K562 (cell line): ENCODE measurements around the gene SART1. TPM values are rescaled to one million over a fixed set of nuclear protein-coding genes. Genes with fewer than 3 reads are reported as not detected.

Source experiments
- ATAC-seq: fragments of 200-7000 bp; cut with Tn5 transposase; 3 replicates; pipeline ENCODE4 v1.9.1; 2020; ENCODE audit warnings: moderate library complexity
- BruUV-seq: library from RNA; stranded (reverse); fragments of 400-500 nt; replicated peaks from 2 replicates; lab custom pipeline; 2021; lab: Mats Ljungman, UMichigan
- CTCF ChIA-PET: fragments of 300-600 bp; formaldehyde crosslinking; extraction: SDS; loops from one replicate; lab custom pipeline; 2021; ENCODE audit warnings: low intra/inter-chr PET ratio; lab: Yijun Ruan, JAX
- POLR2A ChIA-PET: fragments of 300-600, 350-650 bp; sonication (Branson Sonifier 250); formaldehyde crosslinking; extraction: SDS; loops from one replicate; lab custom pipeline; 2021; ENCODE audit warnings: antibody characterized with exemption, inconsistent platforms; lab: Yijun Ruan, JAX
- DNase-seq, 4 experiments: peaks; one replicate each; pipeline versions ENCODE4 v3.0.0 to v3.0.0-alpha.2; 2011 to 2018; ENCODE audit warnings: low spot score in 3 of 4, mixed read lengths in 3 of 4; ENCODE audit errors: extremely low read depth in 1 of 4
- FAIRE-seq: peaks from 2 replicates; lab custom pipeline; 2011; peaks lifted over from hg19 to GRCh38; lab: Jason Lieb, UNC
- H2AFZ ChIP-seq: 2 replicates; pipeline ENCODE4 v1.6.0; 2011; ENCODE audit warnings: low read depth, low read length, control low read depth, inconsistent platforms
- H3K27ac ChIP-seq: fragments of 200-600 bp; 3 replicates; pipeline ENCODE4 v1.8.0; 2011; ENCODE audit warnings: low read depth, mild to moderate bottlenecking, control low read depth, inconsistent platforms, low read length, moderate library complexity, mixed read lengths; ENCODE audit errors: extremely low read depth
- H3K27me3 ChIP-seq, 2 experiments: fragments of 300-600 bp in 1 of 2; 2 replicates in 1 of 2; 3 replicates in 1 of 2; pipeline versions ENCODE4 v1.6.0 to v1.8.0; 2011; ENCODE audit warnings: inconsistent platforms in 2 of 2, low read length in 2 of 2, mild to moderate bottlenecking in 1 of 2, mixed read lengths in 1 of 2, moderate library complexity in 1 of 2; ENCODE audit not compliant: control insufficient read depth in 2 of 2, insufficient read depth in 2 of 2
- H3K36me3 ChIP-seq: fragments of 300-600 bp; 3 replicates; pipeline ENCODE4 v1.8.0; 2011; ENCODE audit warnings: mild to moderate bottlenecking, low read length, inconsistent platforms; ENCODE audit not compliant: control insufficient read depth, insufficient read depth
- H3K4me1 ChIP-seq, 2 experiments: fragments of 200-600 bp in 1 of 2; replicated peaks in 1 of 2; 2 replicates in 1 of 2; 3 replicates in 1 of 2; pipeline versions ENCODE4 v1.5.1 to v1.8.0; 2011; ENCODE audit warnings: inconsistent platforms in 2 of 2, low read length in 2 of 2, mild to moderate bottlenecking in 1 of 2, mixed read lengths in 1 of 2, moderate library complexity in 1 of 2; ENCODE audit not compliant: control insufficient read depth in 2 of 2, insufficient read depth in 2 of 2
- H3K4me2 ChIP-seq: 2 replicates; pipeline ENCODE4 v1.6.1; 2011; ENCODE audit warnings: low read length, control low read depth, inconsistent platforms, mixed read lengths; ENCODE audit not compliant: insufficient read depth
- H3K4me3 ChIP-seq: fragments of 200-600 bp; sonication (generic), shearing (Covaris generic); 2 replicates; pipeline ENCODE4 v1.5.1; 2016; ENCODE audit warnings: control low read depth, inconsistent platforms
- H3K79me2 ChIP-seq: fragments of 200-600 bp; 3 replicates; pipeline ENCODE4 v1.8.0; 2011; ENCODE audit warnings: low read length, inconsistent platforms; ENCODE audit not compliant: control insufficient read depth, insufficient read depth
- H3K9ac ChIP-seq, 2 experiments: 2 replicates each; pipeline versions ENCODE4 v1.6.0 to v1.6.1; 2011; ENCODE audit warnings: low read depth in 2 of 2, low read length in 2 of 2, control low read depth in 1 of 2, inconsistent platforms in 1 of 2, mild to moderate bottlenecking in 1 of 2, mixed read lengths in 1 of 2; ENCODE audit not compliant: insufficient read depth in 1 of 2
- H3K9me1 ChIP-seq: one replicate; pipeline ENCODE4 v1.6.0; 2011; ENCODE audit warnings: inconsistent platforms, mild to moderate bottlenecking, low read length, moderate library complexity; ENCODE audit not compliant: control insufficient read depth, insufficient read depth
- H3K9me3 ChIP-seq: replicated peaks from 2 replicates; pipeline ENCODE4 v1.5.1; 2011; ENCODE audit warnings: low read depth, low read length, inconsistent platforms; ENCODE audit not compliant: control insufficient read depth, insufficient read depth
- H4K20me1 ChIP-seq: replicated peaks from 2 replicates; pipeline ENCODE4 v1.6.1; 2011; ENCODE audit warnings: low read length, inconsistent platforms, mixed read lengths; ENCODE audit not compliant: control insufficient read depth, insufficient read depth
- BHLHE40 ChIP-seq: IDR thresholded peaks from 2 replicates; pipeline ENCODE4 v1.6.1; 2011; ENCODE audit warnings: low read length, improper control_type of control experiment
- CBFA2T2 ChIP-seq: fragments of 450-650 bp; conservative IDR thresholded peaks from 2 replicates; pipeline ENCODE4 v1.6.1; 2017; ENCODE audit warnings: mild to moderate bottlenecking
- CTCF ChIP-seq, 3 experiments: IDR thresholded peaks in 2 of 3; conservative IDR thresholded peaks in 1 of 3; 2 replicates each; pipeline ENCODE4 v1.5.1; 2011 to 2012; ENCODE audit warnings: low read length in 3 of 3, mild to moderate bottlenecking in 3 of 3, control low read depth in 2 of 3, improper control_type of control experiment in 1 of 3, inconsistent platforms in 1 of 3, low read depth in 1 of 3, mixed read lengths in 1 of 3, moderate library complexity in 1 of 3; ENCODE audit not compliant: insufficient read depth in 2 of 3
- IRF2 ChIP-seq: sonication (generic); formaldehyde crosslinking; IDR thresholded peaks from 2 replicates; pipeline ENCODE4 v1.8.1; 2022; ENCODE audit warnings: mild to moderate bottlenecking, missing genetic modification reagents
- RAD51 ChIP-seq: fragments of 450-650 bp; IDR thresholded peaks from 2 replicates; pipeline ENCODE4 v1.7.1; 2016; ENCODE audit warnings: low read depth, mild to moderate bottlenecking, borderline replicate concordance
- SMC3 ChIP-seq: conservative IDR thresholded peaks from 2 replicates; pipeline ENCODE4 v1.6.1; 2011; ENCODE audit warnings: low read depth, low read length, improper control_type of control experiment; ENCODE audit not compliant: insufficient read depth
- STAT5B ChIP-seq: fragments of 250-450 bp; sonication (Bioruptor Pico); IDR thresholded peaks from 2 replicates; pipeline ENCODE4 v1.8.0; 2021; ENCODE audit warnings: mild to moderate bottlenecking, inconsistent platforms
- TOE1 ChIP-seq, 2 experiments: fragments of 450-650 bp in 1 of 2; sonication (generic) in 1 of 2; formaldehyde crosslinking in 1 of 2; IDR thresholded peaks; 2 replicates each; pipeline versions ENCODE4 v1.7.1 to v1.8.0; 2016 to 2022; ENCODE audit warnings: borderline replicate concordance in 2 of 2, mild to moderate bottlenecking in 2 of 2, antibody characterized with exemption in 1 of 2, inconsistent platforms in 1 of 2, low read depth in 1 of 2, missing genetic modification reagents in 1 of 2, moderate library complexity in 1 of 2
- USF1 ChIP-seq: sonication (generic); formaldehyde crosslinking; IDR thresholded peaks from 2 replicates; pipeline ENCODE4 v1.9.0; 2022; ENCODE audit warnings: mild to moderate bottlenecking, missing genetic modification reagents
- USF2 ChIP-seq: sonication (generic); formaldehyde crosslinking; IDR thresholded peaks from 2 replicates; pipeline ENCODE4 v1.5.0; 2020; ENCODE audit warnings: missing genetic modification reagents
- WGBS: fragments of 100-300 bp; shearing (Covaris generic); methylation state at CpG from one replicate; pipeline ENCODE4 v1.1.6; 2016; ENCODE audit warnings: low coverage, mixed read lengths; ENCODE audit not compliant: insufficient coverage; ENCODE audit errors: missing lambda C conversion rate; 5-methylcytosine and 5-hydroxymethylcytosine counted together
- in situ Hi-C: fragments of 300-500 bp; cut with MboI; formaldehyde crosslinking; loops from 4 replicates; pipeline ENCODE4 v1.15.0; 2018; ENCODE audit warnings: inconsistent platforms, mixed read lengths
- intact Hi-C: fragments of 100-400 bp; cut with micrococcal nuclease; formaldehyde crosslinking; loops from 2 replicates; pipeline ENCODE4 v1.14.2; 2022
- polyA plus RNA-seq, 8 experiments: library from polyadenylated mRNA; depleted of rRNA in 4 of 8; stranded (reverse) in 5 of 8; unstranded in 3 of 8; fragments of >200 nt; fragmentation: Nextera tagmentation in 2 of 8; fragmentation: Illumina TruSeq in 1 of 8; extraction: Ambion mirVana in 2 of 8; extraction: Trizol in 1 of 8; gene quantifications; 2 replicates each; pipeline versions ENCODE4 v1.2.1 to v1.2.3, GENCODE V29; 2011 to 2014; ENCODE audit warnings: inconsistent platforms in 1 of 8, missing spikeins in 1 of 8
- total RNA-seq, 7 experiments: library from RNA; depleted of rRNA in 6 of 7; stranded (reverse); fragments of >200 nt in 6 of 7; fragmentation: Illumina TruSeq in 2 of 7; extraction: Trizol in 2 of 7; gene quantifications; 2 replicates each; pipeline versions ENCODE4 v1.2.1 to v1.2.3, GENCODE V29; 2011 to 2021; ENCODE audit warnings: low replicate concordance in 1 of 7
- TF ChIP-seq, protein P1 (sequence below): sonication (generic); formaldehyde crosslinking; IDR thresholded peaks from 2 replicates; pipeline ENCODE4 v1.8.1; 2023; ENCODE audit warnings: mild to moderate bottlenecking, missing genetic modification reagents

Gene SART1
- total and polyA plus RNA-seq, 9 of the 15 experiments (the other 6 are each of a cell fraction or from before 2014, with no cell fraction given), result 4.8 to 84.1 (median 31.7) TPM

DNA sequence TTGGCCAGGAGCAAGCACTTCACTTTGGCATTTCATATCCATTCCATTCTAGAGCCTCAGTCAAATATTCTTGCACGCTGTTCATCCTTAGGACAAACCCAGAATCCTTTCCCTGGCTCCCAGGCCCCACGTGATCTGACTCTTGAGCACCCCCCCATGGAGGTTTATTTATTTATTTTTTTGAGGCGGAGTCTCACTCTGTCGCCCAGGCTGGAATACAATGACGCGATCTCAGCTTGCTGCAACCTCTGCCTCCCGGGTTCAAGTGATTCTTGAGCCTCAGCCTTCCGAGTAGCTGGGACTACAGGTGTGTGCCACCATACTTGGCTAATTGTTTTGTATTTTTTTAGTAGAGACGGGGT is 29.0 kb upstream of the SART1 start:
- CTCF ChIA-PET, result no interaction called here
- in situ Hi-C loops, result no loop called here
- TF ChIP-seq CBFA2T2 (peak; percentile 55), STAT5B (CRISPR knock-in tag) (no peak), BHLHE40 (peak; percentile 31; the same call in 1 of the 2 replicates), SMC3 (0 out of 2 replicates have a peak, but pooled peaks have one; percentile 6), USF2 (CRISPR knock-in tag) (peak; percentile 93), TOE1 (IDR thresholded peaks at IDR 0.05; ENCODE audit: borderline replicate concordance) (0 out of 2 replicates have a peak, but pooled peaks have one; percentile 30), TOE1 (CRISPR knock-in tag; IDR thresholded peaks at IDR 0.05; ENCODE audit: borderline replicate concordance, low read depth) (no peak), RAD51 (peak; percentile 89), USF1 (CRISPR knock-in tag) (peak; percentile 90), CTCF (IDR thresholded peaks at IDR 0.05 in 2 of 3, conservative IDR thresholded peaks at IDR 0.05 in 1 of 3; ENCODE audit: insufficient read depth in 2 of 3, low read depth in 1 of 3, low read length in 3 of 3) (peak; percentile 26 to 49 (median 42); a peak in 4 of 6 replicates), IRF2 (CRISPR knock-in tag) (no peak)
- TF ChIP-seq, protein P1, sequence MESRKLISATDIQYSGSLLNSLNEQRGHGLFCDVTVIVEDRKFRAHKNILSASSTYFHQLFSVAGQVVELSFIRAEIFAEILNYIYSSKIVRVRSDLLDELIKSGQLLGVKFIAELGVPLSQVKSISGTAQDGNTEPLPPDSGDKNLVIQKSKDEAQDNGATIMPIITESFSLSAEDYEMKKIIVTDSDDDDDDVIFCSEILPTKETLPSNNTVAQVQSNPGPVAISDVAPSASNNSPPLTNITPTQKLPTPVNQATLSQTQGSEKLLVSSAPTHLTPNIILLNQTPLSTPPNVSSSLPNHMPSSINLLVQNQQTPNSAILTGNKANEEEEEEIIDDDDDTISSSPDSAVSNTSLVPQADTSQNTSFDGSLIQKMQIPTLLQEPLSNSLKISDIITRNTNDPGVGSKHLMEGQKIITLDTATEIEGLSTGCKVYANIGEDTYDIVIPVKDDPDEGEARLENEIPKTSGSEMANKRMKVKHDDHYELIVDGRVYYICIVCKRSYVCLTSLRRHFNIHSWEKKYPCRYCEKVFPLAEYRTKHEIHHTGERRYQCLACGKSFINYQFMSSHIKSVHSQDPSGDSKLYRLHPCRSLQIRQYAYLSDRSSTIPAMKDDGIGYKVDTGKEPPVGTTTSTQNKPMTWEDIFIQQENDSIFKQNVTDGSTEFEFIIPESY, result 0 out of 2 replicates have a peak, but pooled peaks have one; percentile 38

More for the DNA sequence above, 29.0 kb upstream of the SART1 start:
- Histone ChIP-seq H3K27me3 (no peaks in the 10 kb centered on the region), H4K20me1 (no peaks in the 10 kb centered on the region), H3K4me1 (peaks cover 25 to 48% of the 10 kb centered on the region in 2 experiments; a peak in 4 of 5 replicates), H3K4me3 (no peak overlapping the region), H3K9me1 (no peaks in the 10 kb centered on the region), H3K27ac (no peak overlapping the region), H3K4me2 (no peak overlapping the region; the same call in 1 of the 2 replicates), H3K9ac (no peak overlapping the region), H3K79me2 (no peaks in the 10 kb centered on the region), H3K36me3 (no peaks in the 10 kb centered on the region), H2AFZ (peak overlapping the region; percentile 70), H3K9me3 (no peaks in the 10 kb centered on the region)
- intact Hi-C loops, result no loop called here
- ATAC-seq (peak; percentile 79), FAIRE-seq (no peak), DNase-seq (peak; percentile 61 to 67 (median 62))
- POLR2A ChIA-PET, result interaction anchor here (2.4 kb wide), 1 partner anchor 28 kb away, joined by 5 read pairs; no protein-coding TSS in a partner anchor
- 32% methylated on average over 9 of the region's 9 CpGs for WGBS
- BruUV-seq, result no TSS peak
